ENCODE data around the gene ARHGEF10L.

Gene ARHGEF10L

GRCh38 chr1:17527036-17527914 lies 12.2 kb upstream of the ARHGEF10L start:
- H3K4me1 Mint-ChIP-seq: peaks cover 71% of the 10 kb centered on the region
- H3K9me3 Mint-ChIP-seq: no peaks in the 10 kb centered on the region
- no peaks in the 10 kb centered on the region for H3K36me3 Mint-ChIP-seq (ENCODE audit: low read depth)
- no peak for TF ChIP-seq CTCF (IDR thresholded peaks at IDR 0.05)
- H3K4me3 Mint-ChIP-seq: peak overlapping the region; percentile 42
- peaks cover 10% of the 10 kb centered on the region for H3K27me3 Mint-ChIP-seq (ENCODE audit: low read depth, poor library complexity)
- no peak for DNase-seq
- H3K27ac Mint-ChIP-seq: peak overlapping the region; percentile 98

GRCh38 chr1:17529381-17529780 lies 10.1 kb upstream of the ARHGEF10L start:
- peaks cover 75% of the 10 kb centered on the region for H3K4me1 Mint-ChIP-seq
- no peak overlapping the region for H3K27ac Mint-ChIP-seq
- H3K4me3 Mint-ChIP-seq: no peak overlapping the region
- peaks cover 6% of the 10 kb centered on the region for H3K27me3 Mint-ChIP-seq (ENCODE audit: low read depth, poor library complexity)
- no peaks in the 10 kb centered on the region for H3K9me3 Mint-ChIP-seq
- DNase-seq: no peak
- no peaks in the 10 kb centered on the region for H3K36me3 Mint-ChIP-seq (ENCODE audit: low read depth)
- TF ChIP-seq CTCF (IDR thresholded peaks at IDR 0.05): no peak

- TF ChIP-seq CTCF (IDR thresholded peaks at IDR 0.05): no peak
- H3K27ac Mint-ChIP-seq: peak overlapping the region; percentile 99
- no peak for DNase-seq
- H3K27me3 Mint-ChIP-seq (ENCODE audit: low read depth, poor library complexity): peaks cover 10% of the 10 kb centered on the region
- H3K36me3 Mint-ChIP-seq (ENCODE audit: low read depth): no peaks in the 10 kb centered on the region
- no peaks in the 10 kb centered on the region for H3K9me3 Mint-ChIP-seq
- H3K4me3 Mint-ChIP-seq: no peak overlapping the region
- H3K4me1 Mint-ChIP-seq: peaks cover 66% of the 10 kb centered on the region
Measured at GRCh38 chr1:17531343-17531681, 8.2 kb upstream of the ARHGEF10L start.

- Mint-ChIP-seq H3K4me1 (peaks cover 66% of the 10 kb centered on the region), H3K27me3 (ENCODE audit: low read depth, poor library complexity) (peaks cover 10% of the 10 kb centered on the region), H3K9me3 (no peaks in the 10 kb centered on the region), H3K36me3 (ENCODE audit: low read depth) (no peaks in the 10 kb centered on the region), H3K4me3 (no peak overlapping the region), H3K27ac (peak overlapping the region; percentile 99)
- peak; percentile 19 for DNase-seq
- no peak for TF ChIP-seq CTCF (IDR thresholded peaks at IDR 0.05)
Measured at GRCh38 chr1:17531682-17532487, 7.6 kb upstream of the ARHGEF10L start.

- Mint-ChIP-seq H3K36me3 (ENCODE audit: low read depth) (no peaks in the 10 kb centered on the region), H3K27me3 (ENCODE audit: low read depth, poor library complexity) (peaks cover 10% of the 10 kb centered on the region), H3K4me3 (no peak overlapping the region), H3K27ac (no peak overlapping the region), H3K4me1 (peaks cover 65% of the 10 kb centered on the region), H3K9me3 (no peaks in the 10 kb centered on the region)
- TF ChIP-seq CTCF (IDR thresholded peaks at IDR 0.05): no peak
- DNase-seq: no peak
Measured at GRCh38 chr1:17533201-17533600, 6.3 kb upstream of the ARHGEF10L start.

Data from nephron progenitor cell (in vitro differentiated cells).